ENCODE results near the gene SYMPK.
"Not testable (repeated sequence)": the region's sequence is repeated elsewhere in the genome, so short reads cannot be mapped to it uniquely, and the experiment has no call there.

Gene SYMPK

GRCh38 chr19:45870798-45871197 is 7.9 kb upstream of the SYMPK start (continued):
- TF ChIP-seq PATZ1 (CRISPR knock-in tag; IDR thresholded peaks at IDR 0.05; ENCODE audit: borderline replicate concordance) (no peak), ZNF70 (CRISPR knock-in tag; IDR thresholded peaks at IDR 0.05) (no peak), ARNTL (CRISPR knock-in tag; IDR thresholded peaks at IDR 0.05; ENCODE audit: borderline replicate concordance, low read depth) (no peak), ISL1 (CRISPR knock-in tag; IDR thresholded peaks at IDR 0.05) (no peak)

- ATAC-seq, result not testable (repeated sequence)
These were observed 4.3 kb upstream of the SYMPK start for GRCh38 chr19:45867241-45867640.

- no peak for TF ChIP-seq ZFP3 (CRISPR knock-in tag; IDR thresholded peaks at IDR 0.05)
- no peak for TF ChIP-seq SNAI2 (CRISPR knock-in tag; IDR thresholded peaks at IDR 0.05)
- no peak for TF ChIP-seq TOX (CRISPR knock-in tag; IDR thresholded peaks at IDR 0.05; ENCODE audit: borderline replicate concordance)
- no peak for TF ChIP-seq POU6F1 (CRISPR knock-in tag; IDR thresholded peaks at IDR 0.05; ENCODE audit: borderline replicate concordance, low read depth)
- no peak for TF ChIP-seq ZNF565 (CRISPR knock-in tag; conservative IDR thresholded peaks at IDR 0.05; ENCODE audit: low read depth)
- no peak for TF ChIP-seq GLIS3 (CRISPR knock-in tag; IDR thresholded peaks at IDR 0.05)
- TF ChIP-seq RARB (CRISPR knock-in tag; IDR thresholded peaks at IDR 0.05), result no peak
- TF ChIP-seq PATZ1 (CRISPR knock-in tag; IDR thresholded peaks at IDR 0.05; ENCODE audit: borderline replicate concordance), result no peak
- no peak for TF ChIP-seq TCF4 (CRISPR knock-in tag; IDR thresholded peaks at IDR 0.05; ENCODE audit: borderline replicate concordance)
- no peak for TF ChIP-seq PPARA (CRISPR knock-in tag; IDR thresholded peaks at IDR 0.05; ENCODE audit: borderline replicate concordance)
- TF ChIP-seq CSDC2 (CRISPR knock-in tag; IDR thresholded peaks at IDR 0.05), result no peak
- no peak for TF ChIP-seq ESRRG (CRISPR knock-in tag; IDR thresholded peaks at IDR 0.05)
- TF ChIP-seq ZC3H10 (CRISPR knock-in tag; IDR thresholded peaks at IDR 0.05), result no peak
- no peak for TF ChIP-seq ZFP30 (CRISPR knock-in tag; IDR thresholded peaks at IDR 0.05)
- TF ChIP-seq ZNF70 (CRISPR knock-in tag; IDR thresholded peaks at IDR 0.05), result no peak
These were observed 3.6 kb upstream of the SYMPK start for GRCh38 chr19:45866400-45867176.

GRCh38 chr19:45865269-45865948 is 2.5 kb upstream of the SYMPK start:
- no peak for ATAC-seq

More at GRCh38 chr19:45866400-45867176, 3.6 kb upstream of the SYMPK start:
- no peak for ATAC-seq

More at GRCh38 chr19:45865269-45865948, 2.5 kb upstream of the SYMPK start:
- no peak for TF ChIP-seq CREB5 (CRISPR knock-in tag; IDR thresholded peaks at IDR 0.05; ENCODE audit: low read depth)
- no peak for TF ChIP-seq SNAI2 (CRISPR knock-in tag; IDR thresholded peaks at IDR 0.05)
- TF ChIP-seq POU6F1 (CRISPR knock-in tag; IDR thresholded peaks at IDR 0.05; ENCODE audit: borderline replicate concordance, low read depth), result no peak
- TF ChIP-seq TOX (CRISPR knock-in tag; IDR thresholded peaks at IDR 0.05; ENCODE audit: borderline replicate concordance), result no peak
- no peak for TF ChIP-seq ZNF70 (CRISPR knock-in tag; IDR thresholded peaks at IDR 0.05)
- TF ChIP-seq CSRNP3 (CRISPR knock-in tag; IDR thresholded peaks at IDR 0.05), result no peak
- no peak for TF ChIP-seq ZC3H10 (CRISPR knock-in tag; IDR thresholded peaks at IDR 0.05)
